GM19438 (cell line): Measurements from ENCODE around the gene NKD1.

Experiments
- ATAC-seq: cut with Tn5 transposase; IDR thresholded peaks from one replicate; pipeline ENCODE4 v1.9.1; 2021; ENCODE audit warnings: low read depth; ENCODE audit not compliant: unreplicated experiment

Gene NKD1

DNA sequence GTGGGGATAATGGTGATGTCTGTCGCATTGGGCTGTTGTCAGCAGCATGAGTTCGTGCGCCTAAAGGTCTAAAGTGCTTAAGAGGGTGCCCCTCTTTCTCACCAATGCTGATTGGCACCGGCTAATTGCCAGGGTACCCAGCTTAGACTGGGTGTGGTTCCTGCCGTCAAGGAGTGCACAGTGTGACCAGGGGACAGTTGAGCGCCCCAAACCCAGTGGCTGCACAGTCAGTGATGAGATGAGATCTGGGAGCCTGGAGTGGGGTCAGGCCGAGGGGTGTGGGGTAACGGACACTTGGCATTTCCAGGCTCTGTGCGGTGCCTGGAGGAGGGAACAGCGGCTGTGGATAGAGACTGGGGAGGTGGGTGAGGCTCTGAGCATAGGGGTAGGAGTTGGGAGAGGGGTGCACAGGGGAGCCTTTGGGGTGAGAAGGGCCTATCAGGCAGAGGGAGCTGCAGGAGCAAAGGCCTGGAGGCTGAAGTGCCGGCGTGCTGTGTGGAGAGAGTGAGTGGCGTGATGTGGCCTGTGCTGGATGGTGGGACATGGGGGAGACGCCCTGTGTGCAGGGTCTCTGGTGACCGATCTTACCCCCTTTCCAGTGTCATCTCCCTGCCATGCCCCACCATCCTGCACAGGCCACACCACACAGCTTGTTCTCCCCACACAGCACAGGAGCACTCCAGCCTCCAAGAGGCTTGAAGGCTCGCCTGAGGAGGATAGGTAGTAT lies 74.6 kb downstream of the NKD1 start:
- no peak for ATAC-seq

DNA sequence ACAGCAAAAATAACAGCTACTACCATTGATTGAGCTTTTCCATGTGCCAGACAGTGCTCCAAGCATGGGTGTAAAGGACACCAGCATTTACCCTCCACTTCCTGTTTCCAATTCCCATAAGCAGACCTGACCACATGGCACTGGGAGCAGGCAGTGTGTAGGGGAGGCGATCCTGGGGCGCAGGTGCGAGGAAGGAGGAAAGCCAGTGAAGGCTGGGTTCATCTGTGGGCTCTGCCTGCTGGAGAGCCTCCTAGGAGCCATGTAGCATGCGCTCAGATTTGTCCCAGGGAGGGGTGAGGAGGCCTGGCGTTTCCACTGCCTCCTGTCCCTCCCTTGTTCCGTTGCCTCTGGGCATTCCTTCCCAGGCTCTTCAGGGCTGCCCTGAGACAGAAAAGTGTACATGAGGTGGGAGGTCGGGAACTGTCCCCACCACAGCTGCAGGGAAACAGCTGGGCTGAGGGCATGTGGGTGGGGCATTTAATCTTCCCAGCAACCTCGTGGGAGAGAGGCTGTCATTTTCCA lies 76.3 kb downstream of the NKD1 start:
- ATAC-seq, result no peak

DNA sequence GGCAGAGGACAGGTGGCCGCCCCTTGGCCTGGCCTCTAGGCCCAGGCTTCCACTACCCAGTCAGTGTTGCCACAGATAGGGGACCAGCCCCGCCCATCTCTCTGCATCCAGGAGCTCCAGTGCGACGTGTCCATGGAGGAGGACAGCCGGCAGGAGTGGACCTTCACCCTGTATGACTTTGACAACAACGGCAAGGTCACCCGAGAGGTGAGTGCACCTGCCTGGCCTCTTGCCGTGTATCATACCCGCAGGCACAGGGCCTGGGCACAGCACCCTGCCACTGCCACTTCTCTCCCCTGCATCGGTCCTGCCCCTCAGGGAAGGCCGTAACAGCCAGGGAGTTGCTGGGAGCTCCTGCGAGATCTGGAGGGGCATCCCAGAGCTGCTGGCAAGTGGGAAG lies 77.2 kb downstream of the NKD1 start:
- ATAC-seq, result no peak

DNA sequence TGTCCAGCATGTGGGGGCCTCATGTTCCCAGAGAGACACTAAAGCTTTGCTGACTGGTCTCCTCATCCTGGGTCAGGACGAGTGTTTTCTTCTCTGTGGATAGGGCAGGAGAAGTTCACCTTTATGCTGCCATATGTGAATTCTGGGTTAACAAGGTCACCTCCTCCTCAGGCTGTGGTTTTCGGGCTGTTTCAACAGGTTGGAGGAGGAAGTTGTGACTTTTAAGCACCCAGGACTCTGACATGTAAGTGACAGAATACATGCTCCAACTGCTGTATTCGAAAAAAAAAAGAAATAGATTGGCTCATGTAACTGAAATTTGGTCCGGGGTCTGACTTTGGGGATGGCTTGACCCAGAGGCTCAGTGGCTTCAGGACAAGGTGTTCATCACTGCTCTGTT lies 78.7 kb downstream of the NKD1 start:
- ATAC-seq, result no peak

DNA sequence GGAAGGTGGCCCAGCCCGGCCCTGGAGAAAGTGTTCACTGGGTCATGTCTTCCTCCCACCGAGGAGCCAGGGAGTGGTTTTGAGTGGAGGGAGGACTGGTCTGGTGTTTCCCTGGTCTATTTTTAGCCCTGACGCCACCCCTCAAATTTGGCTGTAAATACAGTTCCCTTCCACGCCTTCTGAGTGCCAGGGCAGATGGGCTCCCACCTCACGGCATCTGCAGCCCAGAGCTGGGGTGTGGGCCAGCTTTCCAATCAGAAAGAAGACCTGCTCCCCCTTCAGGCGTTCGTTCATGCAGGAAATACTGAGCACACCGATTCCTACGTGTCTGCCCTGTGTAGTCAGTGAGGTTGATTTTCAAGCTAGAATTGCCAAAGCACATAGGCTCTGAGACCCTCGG lies 79.2 kb downstream of the NKD1 start:
- ATAC-seq, result no peak

DNA sequence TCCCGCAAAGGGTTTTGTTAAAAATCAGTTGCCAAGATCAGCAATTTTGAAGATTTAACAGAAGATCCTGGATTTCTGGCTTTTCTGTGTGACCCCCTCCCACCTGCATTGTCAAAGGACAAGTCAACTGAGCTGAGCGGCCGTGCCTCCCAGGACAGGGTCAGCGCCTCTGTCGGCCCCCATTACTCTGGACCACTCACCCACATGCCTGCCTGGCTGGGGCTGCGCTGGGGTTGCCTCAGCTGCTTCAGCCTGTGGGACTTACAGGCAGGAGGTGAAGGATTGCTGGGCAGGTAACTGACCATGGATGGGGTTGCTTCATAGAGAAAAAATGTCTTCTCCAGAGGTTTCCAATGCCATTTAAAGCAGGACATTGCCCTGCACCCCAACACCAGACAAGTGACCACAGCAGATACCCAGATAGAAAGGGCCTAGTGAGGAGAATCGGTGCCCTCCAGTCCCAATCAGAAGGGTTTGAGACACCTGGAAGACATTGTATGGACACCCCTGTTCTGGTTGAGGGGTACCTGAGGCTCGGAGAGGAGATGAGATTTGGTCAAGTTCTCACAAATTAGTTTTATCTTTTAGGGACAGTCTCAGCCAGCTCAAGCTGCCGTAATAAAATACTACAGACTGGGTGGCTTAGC lies 80.1 kb downstream of the NKD1 start:
- ATAC-seq, result no peak

DNA sequence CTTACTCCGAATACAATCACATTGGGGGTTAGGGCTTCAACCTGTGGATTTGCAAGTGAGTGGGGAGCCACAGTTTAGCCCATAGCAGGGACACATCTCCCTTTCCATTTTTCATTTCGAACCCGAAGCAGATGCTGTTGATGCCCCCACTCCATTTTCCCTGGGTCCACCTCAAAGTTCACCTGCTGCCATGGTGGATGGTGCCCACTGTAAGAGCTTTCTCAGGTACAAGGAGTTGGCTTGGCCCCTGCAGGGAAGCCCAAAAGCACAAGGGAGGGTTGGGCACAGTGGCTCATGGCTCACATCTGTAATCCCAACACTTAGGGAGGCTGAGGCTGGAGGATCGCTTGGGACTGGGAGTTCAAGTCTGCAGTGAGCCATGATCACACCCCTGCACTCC lies 81.1 kb downstream of the NKD1 start:
- no peak for ATAC-seq

DNA sequence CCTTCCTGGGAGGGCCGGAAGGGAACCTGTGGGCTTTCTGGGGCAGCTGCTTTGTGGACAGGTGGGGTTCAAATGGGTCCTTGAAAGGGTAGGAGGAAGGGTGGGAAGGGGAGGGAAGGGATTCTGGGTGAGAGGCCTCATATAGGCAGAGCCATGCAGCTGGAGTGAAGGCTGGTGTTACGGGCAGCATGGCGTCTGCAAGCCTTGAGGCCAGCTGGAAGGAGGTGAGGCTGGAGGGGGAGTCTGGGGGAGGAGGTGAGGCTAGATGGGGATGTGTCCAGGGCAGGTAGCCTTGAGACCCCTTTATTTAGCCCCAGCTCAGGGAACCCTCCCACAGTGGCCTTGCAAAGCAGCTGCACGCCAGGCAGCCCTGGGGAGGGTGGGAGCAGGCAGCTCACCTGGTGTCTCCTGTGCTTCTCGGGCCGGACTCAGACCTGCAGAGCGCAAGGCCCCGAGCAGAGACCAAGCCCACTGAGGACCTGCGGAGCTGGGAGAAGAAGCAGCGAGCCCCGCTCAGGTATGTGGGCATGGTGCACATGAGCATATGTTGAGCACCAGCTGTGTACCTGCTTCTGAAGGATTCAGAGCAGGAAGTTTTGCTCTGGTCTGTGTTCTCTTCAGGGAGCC lies 82.3 kb downstream of the NKD1 start:
- no peak for ATAC-seq

DNA sequence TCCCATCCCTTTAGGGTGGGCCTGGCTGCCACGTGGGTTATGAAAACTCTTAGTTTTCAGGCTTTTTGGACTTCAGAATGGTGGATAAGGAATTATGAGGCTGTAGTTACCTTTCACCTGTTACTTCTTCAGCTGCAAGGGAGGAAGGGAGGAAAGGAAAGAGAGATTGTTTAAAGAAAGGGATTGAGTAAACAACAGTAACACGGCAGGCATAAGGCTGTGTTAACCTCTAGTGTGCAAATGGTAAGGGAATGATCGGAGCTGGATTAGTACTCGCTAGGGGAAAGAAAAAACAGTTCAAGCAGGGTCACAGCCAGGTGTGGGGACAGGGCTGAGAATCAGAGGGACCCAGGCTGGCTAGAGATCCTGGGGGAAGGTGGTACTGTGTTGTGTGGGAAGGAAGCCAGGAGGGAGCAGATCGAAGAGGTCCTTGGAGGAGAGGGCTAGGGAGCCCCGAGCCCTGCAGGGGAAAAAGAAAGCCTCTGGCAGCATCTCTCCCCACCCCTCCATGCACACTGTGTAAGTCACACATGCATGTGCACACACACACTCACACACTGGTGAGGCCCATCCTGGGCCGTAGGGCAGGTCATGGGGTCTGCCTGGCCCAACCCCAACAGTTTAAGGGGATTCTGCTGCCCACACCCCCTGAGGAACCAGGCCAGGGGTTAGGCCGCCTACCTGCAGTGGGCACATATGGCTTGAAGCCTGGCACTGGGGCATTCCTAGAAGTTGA lies 83.2 kb downstream of the NKD1 start:
- no peak for ATAC-seq

DNA sequence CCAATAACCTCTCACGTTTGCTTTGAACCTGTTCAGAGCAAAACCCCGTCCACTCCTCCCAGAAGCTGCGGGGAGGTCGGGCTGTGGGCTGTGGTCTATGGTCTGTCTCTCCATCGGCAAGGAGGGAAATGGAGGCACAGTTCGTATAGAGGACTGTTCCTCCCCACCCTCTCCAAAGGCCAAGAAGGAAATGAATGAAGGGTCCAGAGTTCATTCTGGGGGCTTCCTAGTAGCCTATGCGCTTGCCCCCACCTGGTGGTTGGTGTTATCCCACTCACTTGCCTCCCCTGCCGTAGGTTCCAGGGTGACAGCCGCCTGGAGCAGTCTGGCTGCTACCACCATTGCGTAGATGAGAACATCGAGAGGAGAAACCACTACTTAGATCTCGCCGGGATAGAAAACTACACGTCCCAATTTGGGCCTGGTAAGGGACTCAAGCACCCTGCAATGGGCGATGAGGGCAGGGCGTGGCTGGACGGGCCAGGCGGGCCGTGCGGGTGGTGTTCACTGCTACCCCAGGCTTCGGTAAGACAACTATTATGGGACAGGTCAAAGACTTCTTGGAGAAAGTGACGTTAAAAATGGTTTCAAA lies 83.9 kb downstream of the NKD1 start:
- ATAC-seq, result no peak

DNA sequence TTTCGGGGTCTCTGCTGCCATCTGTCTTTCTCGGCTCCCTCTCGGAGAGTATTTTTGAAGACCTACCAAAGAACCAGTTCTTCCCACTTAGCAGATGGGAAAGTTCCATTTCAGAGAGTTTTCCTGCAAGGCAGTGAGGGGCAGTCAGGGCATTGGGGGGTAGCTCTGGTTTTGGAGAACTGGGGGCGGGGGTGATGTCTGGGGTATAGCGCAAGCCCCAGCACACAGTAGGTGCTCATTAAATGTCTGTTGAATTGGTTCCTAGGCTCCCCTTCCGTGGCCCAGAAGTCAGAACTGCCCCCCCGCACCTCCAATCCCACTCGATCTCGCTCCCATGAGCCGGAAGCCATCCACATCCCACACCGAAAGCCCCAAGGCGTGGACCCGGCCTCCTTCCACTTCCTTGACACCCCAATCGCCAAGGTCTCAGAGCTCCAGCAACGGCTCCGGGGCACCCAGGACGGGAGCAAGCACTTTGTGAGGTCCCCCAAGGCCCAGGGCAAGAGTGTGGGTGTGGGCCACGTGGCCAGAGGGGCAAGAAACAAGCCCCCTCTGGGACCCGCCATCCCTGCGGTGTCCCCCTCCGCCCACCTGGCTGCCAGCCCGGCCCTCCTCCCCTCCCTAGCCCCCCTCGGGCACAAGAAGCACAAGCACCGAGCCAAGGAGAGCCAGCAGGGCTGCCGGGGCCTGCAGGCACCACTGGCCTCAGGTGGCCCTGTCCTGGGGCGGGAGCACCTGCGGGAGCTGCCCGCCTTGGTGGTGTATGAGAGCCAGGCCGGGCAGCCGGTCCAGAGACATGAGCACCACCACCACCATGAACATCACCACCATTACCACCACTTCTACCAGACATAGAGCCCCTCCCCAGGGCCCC lies 85.0 kb downstream of the NKD1 start:
- no peak for ATAC-seq

DNA sequence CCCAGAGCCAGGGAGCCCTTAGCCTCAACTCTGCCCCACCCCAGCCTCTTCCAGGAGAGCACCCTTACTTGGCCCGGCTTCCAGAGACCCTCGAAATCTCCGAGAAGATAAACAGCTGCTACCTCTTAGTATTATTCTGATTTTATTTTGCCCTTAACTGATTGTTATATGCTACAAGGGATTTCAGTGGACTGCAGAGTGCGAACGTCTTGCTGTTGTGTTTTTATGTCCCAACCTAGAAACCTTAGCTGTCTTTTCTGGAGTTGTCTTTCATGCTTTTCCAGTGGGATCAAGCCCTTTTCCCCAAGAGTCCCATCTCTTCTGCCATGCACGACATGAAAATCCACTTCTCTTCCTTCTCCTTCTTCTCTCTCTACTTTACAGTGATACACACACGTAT lies 85.9 kb downstream of the NKD1 start:
- no peak for ATAC-seq

DNA sequence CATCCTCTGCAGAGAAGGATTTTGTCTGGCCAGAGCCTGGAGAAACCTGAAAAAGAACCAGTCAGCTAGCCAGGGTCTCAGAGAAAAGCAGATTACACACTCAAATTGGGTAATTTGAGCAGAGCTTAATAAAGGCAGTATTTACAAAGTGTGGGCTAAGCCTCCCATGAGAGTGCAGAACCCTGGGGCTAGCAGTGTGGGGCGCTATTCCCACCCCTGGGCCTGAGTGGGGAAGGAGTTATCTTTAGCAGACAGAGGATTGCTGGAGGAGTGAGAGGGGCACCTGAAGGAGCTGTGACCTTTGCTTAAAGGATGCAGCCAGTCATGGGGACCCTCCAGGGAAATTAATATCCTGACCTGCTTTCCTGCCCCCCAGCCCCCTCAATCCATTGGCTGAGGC lies 86.8 kb downstream of the NKD1 start:
- no peak for ATAC-seq

DNA sequence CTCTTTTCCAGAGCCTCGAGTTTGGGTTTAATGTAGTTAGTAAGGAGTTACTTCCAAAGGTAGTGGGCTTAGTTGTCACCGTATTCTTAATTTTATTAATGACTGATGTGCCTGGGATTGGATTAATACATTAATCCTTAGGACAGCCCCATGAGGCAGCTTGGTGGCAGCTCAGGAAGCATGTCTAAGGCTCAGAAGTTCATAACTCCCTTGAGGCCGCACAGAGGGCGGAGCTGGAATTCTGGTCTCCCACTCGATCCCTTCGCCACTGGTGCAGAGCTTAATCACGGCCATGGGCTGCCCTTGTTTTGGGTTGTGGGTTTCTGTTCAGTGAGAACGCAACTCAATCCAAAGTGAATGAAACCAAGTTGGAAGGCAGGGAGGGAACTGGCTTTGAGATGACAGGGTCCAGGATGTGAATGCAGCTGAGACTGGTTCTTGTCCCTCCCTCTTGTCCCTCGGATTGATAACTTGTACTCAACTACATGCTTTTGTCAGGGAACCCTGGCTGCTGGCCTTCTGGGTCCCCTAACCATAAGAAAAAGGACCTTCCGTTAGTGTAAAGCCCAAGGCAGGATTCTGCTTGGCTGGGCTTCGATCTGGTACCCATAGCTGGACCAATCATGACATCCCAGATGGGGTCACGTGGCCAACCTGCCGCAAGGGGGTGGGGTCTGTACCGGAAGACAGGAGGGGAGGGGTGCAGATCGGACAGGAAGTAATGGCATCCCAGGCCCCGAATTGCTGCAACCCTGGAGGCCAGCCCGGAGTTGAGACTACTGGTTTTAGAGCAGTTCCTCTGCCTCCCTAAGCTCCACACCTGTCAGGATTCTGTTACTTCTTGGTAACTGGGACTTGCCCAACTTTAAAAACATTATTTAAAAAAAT lies 87.6 kb downstream of the NKD1 start:
- ATAC-seq, result no peak

DNA sequence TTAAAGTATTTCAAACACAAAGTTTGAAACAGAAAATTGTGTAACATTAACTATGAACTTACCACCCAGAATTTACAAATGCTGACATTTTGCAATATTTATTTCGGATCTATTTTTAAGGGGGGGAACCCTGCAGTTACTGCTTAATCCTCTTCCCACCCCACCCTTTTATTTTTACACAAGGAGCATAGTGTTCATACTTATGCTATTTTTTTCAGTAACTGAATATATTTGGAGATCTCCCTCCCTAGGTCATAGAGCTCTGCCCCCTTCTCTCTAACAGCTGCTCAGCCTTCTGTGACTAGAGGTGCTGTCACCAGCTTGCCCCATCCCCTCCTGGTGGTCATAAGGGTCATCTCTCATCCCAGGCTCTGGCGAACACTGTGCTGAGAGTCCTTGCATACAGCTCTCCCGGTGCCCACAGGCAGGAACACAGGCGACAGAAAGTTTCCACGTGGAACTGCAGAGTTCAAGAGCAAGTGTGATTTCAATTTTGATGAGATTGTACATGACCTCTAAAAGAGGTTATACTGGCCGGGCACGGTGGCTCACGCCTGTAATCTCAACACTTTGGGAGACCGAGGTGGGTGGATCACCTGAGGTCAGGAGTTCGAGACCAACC lies 88.7 kb downstream of the NKD1 start:
- no peak for ATAC-seq

DNA sequence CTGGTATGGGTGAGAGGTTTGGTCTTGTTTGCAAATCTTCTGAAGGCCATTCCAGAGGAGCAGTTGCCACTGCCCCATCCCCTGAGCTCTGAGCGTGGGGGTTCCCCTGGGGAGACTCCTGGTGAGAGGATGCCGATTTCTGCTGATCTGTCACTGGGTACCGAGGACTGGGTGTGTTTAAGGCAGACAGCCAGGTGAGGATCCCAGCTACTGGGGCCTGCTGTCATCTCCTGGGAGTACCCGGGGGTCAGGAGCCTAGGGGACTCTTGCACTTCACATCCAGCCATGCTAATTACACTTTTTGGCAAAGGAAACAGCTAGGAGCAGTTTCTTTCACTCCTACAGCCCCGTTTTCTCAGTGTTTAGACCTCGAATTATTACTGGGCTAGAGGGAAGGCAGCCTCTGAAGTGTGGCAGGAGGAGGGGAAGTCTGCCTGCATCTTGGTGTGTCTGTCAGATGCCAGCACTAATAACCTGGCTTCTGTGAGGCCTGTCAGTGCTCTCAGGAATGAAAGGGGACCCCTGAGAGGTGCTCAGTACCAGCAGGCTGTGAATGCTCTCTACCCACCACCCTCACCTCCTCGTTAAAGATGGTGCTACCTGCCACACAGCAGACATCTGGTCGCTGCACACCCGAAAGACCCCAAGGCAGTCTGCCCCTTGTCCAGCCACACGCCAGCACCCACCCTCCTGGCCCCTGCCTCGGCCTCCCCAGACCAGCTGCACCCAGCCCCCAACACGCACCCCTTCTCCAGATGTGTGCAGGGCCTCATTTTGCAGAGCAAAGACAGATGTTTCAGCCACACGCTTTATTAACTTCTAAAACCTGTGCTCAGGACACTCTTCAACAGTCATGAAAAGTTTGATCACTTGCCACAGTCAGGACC lies 89.8 kb downstream of the NKD1 start:
- ATAC-seq, result no peak
